Liver (tissue), 9 donors: ENCODE measurements around the gene SOX6. TPM values are rescaled to one million over a fixed set of nuclear protein-coding genes. Genes with fewer than 3 reads are reported as not detected.

Experiments used
- DNase-seq: peaks from one replicate; pipeline ENCODE4 v3.0.0-alpha.2; 2017; ENCODE audit warnings: low spot score
- H3K27ac ChIP-seq, 2 donors: one replicate each; pipeline ENCODE4 v1.7.0; 2013; ENCODE audit warnings: inconsistent platforms in 2 of 2, low read length in 2 of 2, control low read depth in 1 of 2, low read depth in 1 of 2, mild to moderate bottlenecking in 1 of 2
- H3K27me3 ChIP-seq, 4 donors: one replicate each; pipeline versions ENCODE4 v1.6.1 to v1.7.0; 2013; ENCODE audit warnings: low read length in 3 of 4, inconsistent platforms in 1 of 4, mild to moderate bottlenecking in 1 of 4, moderate library complexity in 1 of 4; ENCODE audit not compliant: control insufficient read depth in 4 of 4, insufficient read depth in 4 of 4
- H3K36me3 ChIP-seq, 4 donors: one replicate each; pipeline versions ENCODE4 v1.6.1 to v1.7.0; 2013; ENCODE audit warnings: low read length in 3 of 4, mild to moderate bottlenecking in 3 of 4, low read depth in 1 of 4, moderate library complexity in 1 of 4; ENCODE audit not compliant: control insufficient read depth in 4 of 4, insufficient read depth in 3 of 4
- H3K4me1 ChIP-seq, 4 donors: one replicate each; pipeline versions ENCODE4 v1.6.1 to v1.7.0; 2013; ENCODE audit warnings: low read length in 3 of 4, mild to moderate bottlenecking in 3 of 4, moderate library complexity in 1 of 4; ENCODE audit not compliant: control insufficient read depth in 4 of 4, insufficient read depth in 4 of 4
- H3K4me3 ChIP-seq, 3 donors: one replicate each; pipeline versions ENCODE4 v1.6.1 to v1.7.0; 2013; ENCODE audit warnings: low read length in 3 of 3, control low read depth in 1 of 3, low read depth in 1 of 3, mild to moderate bottlenecking in 1 of 3
- H3K9ac ChIP-seq, 2 donors: one replicate each; pipeline ENCODE4 v1.7.0; 2013; ENCODE audit warnings: low read length in 2 of 2, mild to moderate bottlenecking in 2 of 2, moderate library complexity in 2 of 2, control low read depth in 1 of 2, low read depth in 1 of 2
- H3K9me3 ChIP-seq, 4 donors: one replicate each; pipeline versions ENCODE4 v1.6.1 to v1.7.0; 2013; ENCODE audit warnings: low read length in 3 of 4; ENCODE audit not compliant: control insufficient read depth in 4 of 4
- ATF3 ChIP-seq: IDR thresholded peaks from 2 replicates; pipeline ENCODE4 v1.6.1; 2016; ENCODE audit warnings: antibody characterized with exemption
- CTCF ChIP-seq: fragments of 150-350 bp; IDR thresholded peaks from 2 replicates; pipeline ENCODE4 v1.5.1; 2017; ENCODE audit warnings: improper control_type of control experiment, low read depth, low read length; ENCODE audit not compliant: missing input control
- EGR1 ChIP-seq, 2 donors: IDR thresholded peaks; 2 replicates each; pipeline ENCODE4 v1.6.1; 2016 to 2018; ENCODE audit warnings: antibody characterized with exemption in 2 of 2, low read depth in 2 of 2
- FOXA1 ChIP-seq: IDR thresholded peaks from 2 replicates; pipeline ENCODE4 v1.6.1; 2016; ENCODE audit warnings: antibody characterized with exemption
- FOXA2 ChIP-seq: IDR thresholded peaks from 2 replicates; pipeline ENCODE4 v1.6.1; 2016; ENCODE audit warnings: antibody characterized with exemption
- GABPA ChIP-seq, 2 donors: IDR thresholded peaks in 1 of 2; conservative IDR thresholded peaks in 1 of 2; 2 replicates each; pipeline ENCODE4 v1.6.1; 2016; ENCODE audit warnings: antibody characterized with exemption in 2 of 2, mild to moderate bottlenecking in 1 of 2, moderate library complexity in 1 of 2
- HNF4A ChIP-seq, 2 donors: conservative IDR thresholded peaks; 2 replicates each; pipeline ENCODE4 v1.6.1; 2016; ENCODE audit warnings: antibody characterized with exemption in 2 of 2, mild to moderate bottlenecking in 2 of 2
- HNF4G ChIP-seq: IDR thresholded peaks from 2 replicates; pipeline ENCODE4 v1.6.1; 2016; ENCODE audit warnings: antibody characterized with exemption
- MAX ChIP-seq: IDR thresholded peaks from 2 replicates; pipeline ENCODE4 v1.6.1; 2016; ENCODE audit warnings: antibody characterized with exemption
- NR2F2 ChIP-seq: IDR thresholded peaks from 2 replicates; pipeline ENCODE4 v1.6.1; 2016; ENCODE audit warnings: antibody characterized with exemption
- RAD21 ChIP-seq, 2 donors: IDR thresholded peaks; 2 replicates each; pipeline ENCODE4 v1.6.1; 2016; ENCODE audit warnings: antibody characterized with exemption in 2 of 2, mild to moderate bottlenecking in 2 of 2
- REST ChIP-seq: IDR thresholded peaks from 2 replicates; pipeline ENCODE4 v1.6.1; 2016; ENCODE audit warnings: antibody characterized with exemption, mild to moderate bottlenecking
- RXRA ChIP-seq, 2 donors: IDR thresholded peaks; 2 replicates each; pipeline ENCODE4 v1.6.1; 2017 to 2018; ENCODE audit warnings: antibody characterized with exemption in 2 of 2, mild to moderate bottlenecking in 1 of 2
- SP1 ChIP-seq: IDR thresholded peaks from 2 replicates; pipeline ENCODE4 v1.6.1; 2018; ENCODE audit warnings: antibody characterized with exemption, mild to moderate bottlenecking
- TAF1 ChIP-seq: conservative IDR thresholded peaks from 2 replicates; pipeline ENCODE4 v1.6.1; 2016; ENCODE audit warnings: antibody characterized with exemption, mild to moderate bottlenecking
- YY1 ChIP-seq: IDR thresholded peaks from 2 replicates; pipeline ENCODE4 v1.6.1; 2016; ENCODE audit warnings: antibody characterized with exemption, mild to moderate bottlenecking
- ZBTB33 ChIP-seq: IDR thresholded peaks from 2 replicates; pipeline ENCODE4 v1.6.1; 2016; ENCODE audit warnings: antibody characterized with exemption
- WGBS: extraction: QIAGEN DNeasy Blood & Tissue Kit; methylation state at CpG from one replicate; pipeline ENCODE4 v1.1.7; 2013; 5-methylcytosine and 5-hydroxymethylcytosine counted together
- polyA plus RNA-seq, 2 donors: library from polyadenylated mRNA; stranded (reverse) in 1 of 2; unstranded in 1 of 2; fragments of 200-250 nt in 1 of 2; fragments of >200 nt in 1 of 2; fragmentation: Nextera tagmentation in 1 of 2; extraction: Ambion mirVana in 1 of 2; gene quantifications; one replicate each; pipeline versions ENCODE4 v1.2.1 to v1.2.3, GENCODE V29; 2013 to 2015
- total RNA-seq, 2 donors: library from RNA; depleted of rRNA; stranded (reverse); fragments of >200 nt; gene quantifications; one replicate each; pipeline ENCODE4 v1.2.3, GENCODE V29; 2014
- donor health status: healthy.
- donor health status: healthy.
- donor health status: healthy.
- donor health status: healthy.
- donor health status: healthy.

The SOX6 gene
- total and polyA plus RNA-seq, 4 donors, result 2.4 to 111 (median 14.8) TPM

- no peaks in the 10 kb centered on the region for H3K27me3 ChIP-seq
- H3K27ac ChIP-seq, result no peak overlapping the region
- no peak overlapping the region for H3K9ac ChIP-seq
- no peak overlapping the region for H3K4me3 ChIP-seq
- no peaks in the 10 kb centered on the region for H3K4me1 ChIP-seq
- 86% methylated on average over 3 of the region's 3 CpGs for WGBS
- H3K9me3 ChIP-seq, result no peaks in the 10 kb centered on the region
- TF ChIP-seq ATF3 (no peak), FOXA1 (no peak), RXRA (IDR thresholded peaks at IDR 0.05) (no peak), NR2F2 (no peak), MAX (no peak), YY1 (no peak), REST (no peak), FOXA2 (no peak), CTCF (no peak), EGR1 (IDR thresholded peaks at IDR 0.05; ENCODE audit: low read depth in 2 of 2) (no peak), SP1 (no peak), HNF4A (conservative IDR thresholded peaks at IDR 0.05) (no peak), ZBTB33 (no peak)
- no peak for DNase-seq
- H3K36me3 ChIP-seq, result no peaks in the 10 kb centered on the region
These were observed 68.6 kb downstream of the SOX6 start for GRCh38 chr11:16287630-16288280.

GRCh38 chr11:16286095-16286494, 70.3 kb downstream of the SOX6 start:
- no peak overlapping the region for H3K4me3 ChIP-seq
- WGBS, result 53% methylated on average over 3 of the region's 3 CpGs
- no peaks in the 10 kb centered on the region for H3K9me3 ChIP-seq
- no peak overlapping the region for H3K27ac ChIP-seq
- no peak for DNase-seq
- no peaks in the 10 kb centered on the region for H3K36me3 ChIP-seq
- no peaks in the 10 kb centered on the region for H3K27me3 ChIP-seq
- no peaks in the 10 kb centered on the region for H3K4me1 ChIP-seq
- no peak overlapping the region for H3K9ac ChIP-seq
- TF ChIP-seq ZBTB33, result no peak
- TF ChIP-seq ATF3, result no peak
- TF ChIP-seq TAF1, result no peak
- TF ChIP-seq FOXA1, result no peak
- no peak for TF ChIP-seq RAD21 (IDR thresholded peaks at IDR 0.05)
- no peak for TF ChIP-seq RXRA (IDR thresholded peaks at IDR 0.05)
- no peak for TF ChIP-seq EGR1 (IDR thresholded peaks at IDR 0.05; ENCODE audit: low read depth in 2 of 2)
- no peak for TF ChIP-seq FOXA2
- TF ChIP-seq HNF4G, result no peak
- no peak for TF ChIP-seq NR2F2
- TF ChIP-seq HNF4A (conservative IDR thresholded peaks at IDR 0.05), result no peak
- TF ChIP-seq REST, result no peak
- TF ChIP-seq GABPA (IDR thresholded peaks at IDR 0.05 in 1 of 2, conservative IDR thresholded peaks at IDR 0.05 in 1 of 2), result no peak
- no peak for TF ChIP-seq SP1
- TF ChIP-seq YY1, result no peak
